Activated CD8-positive, alpha-beta memory T cell treated with anti-CD3 and anti-CD28 coated beads for 24 hours (primary cell): ENCODE data around the gene COL25A1.
"Not testable (repeated sequence)": the region's sequence is repeated elsewhere in the genome, so short reads cannot be mapped to it uniquely, and the experiment has no call there.

ENCODE experiments used
- DNase-seq: peaks from one replicate; pipeline ENCODE4 v3.0.0-alpha.2; 2020

COL25A1 gene

GRCh38 chr4:109043286-109043685 is 259.2 kb downstream of the COL25A1 start:
- DNase-seq = no peak

GRCh38 chr4:109041463-109042360 is 260.7 kb downstream of the COL25A1 start:
- no peak for DNase-seq

GRCh38 chr4:109040441-109040840 is 262.0 kb downstream of the COL25A1 start:
- no peak for DNase-seq

GRCh38 chr4:109037026-109037425 is 265.4 kb downstream of the COL25A1 start:
- DNase-seq = no peak

DNA sequence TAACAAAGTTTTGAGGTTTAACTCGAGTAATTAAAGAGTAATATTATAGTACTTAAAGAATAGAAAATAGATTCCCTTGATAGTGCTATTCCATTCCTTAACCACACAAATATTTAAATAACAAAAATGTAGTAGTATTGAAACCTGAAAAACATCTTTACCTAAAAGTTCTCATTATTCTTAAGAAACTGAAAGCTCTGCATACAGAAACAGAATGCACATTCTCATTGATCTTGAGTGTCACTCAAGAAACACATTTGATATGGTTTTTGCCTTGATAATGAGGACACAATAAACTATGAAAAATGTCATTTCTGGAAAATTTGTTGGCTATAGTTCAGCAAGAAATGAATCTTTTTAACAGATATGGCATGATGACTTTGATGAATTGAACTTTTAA is 268.5 kb downstream of the COL25A1 start:
- no peak for DNase-seq

DNA sequence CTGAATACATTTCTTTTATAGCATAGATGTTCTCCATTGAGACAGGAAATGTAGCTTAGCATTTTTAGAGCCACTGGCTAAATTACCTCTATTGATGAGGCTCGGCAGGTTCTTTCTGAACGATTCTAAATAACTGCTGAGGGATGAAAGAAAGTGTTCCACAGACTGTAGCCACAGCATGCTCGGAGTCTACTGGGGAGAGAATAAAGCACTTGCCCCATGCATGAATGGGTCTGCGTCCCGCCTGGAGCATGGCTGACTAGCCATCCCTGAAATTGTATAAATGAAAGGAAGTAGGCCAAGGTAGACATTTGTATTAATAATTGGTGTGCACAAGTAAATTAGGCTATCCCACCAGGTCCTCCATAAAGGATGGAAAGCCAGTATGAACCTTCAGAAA is 269.8 kb downstream of the COL25A1 start:
- DNase-seq = no peak

GRCh38 chr4:109029987-109030386 is 272.5 kb downstream of the COL25A1 start:
- no peak for DNase-seq

DNA sequence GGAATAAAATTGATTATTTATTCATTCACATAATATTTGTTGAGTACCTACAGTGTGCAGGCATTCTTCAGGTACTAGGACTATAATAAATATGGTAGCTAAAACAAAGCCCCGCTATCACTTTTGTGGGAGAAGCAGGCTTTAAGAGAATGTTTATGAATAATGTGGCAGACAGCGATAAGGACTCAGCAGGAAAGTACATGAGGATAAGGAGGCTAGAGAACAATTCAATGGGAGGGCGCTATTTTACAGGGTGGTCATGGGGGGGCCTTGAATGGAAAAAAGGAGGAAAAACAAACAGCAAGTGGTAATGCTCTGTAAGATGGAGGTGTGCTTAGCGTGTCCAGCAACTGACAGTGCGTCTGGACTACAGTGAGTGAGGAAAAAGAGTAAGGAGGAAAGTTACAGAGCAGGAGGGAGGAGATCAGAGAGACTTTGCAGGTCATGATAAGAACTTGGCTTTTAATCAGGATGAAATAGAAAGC is 275.4 kb downstream of the COL25A1 start:
- no peak for DNase-seq

GRCh38 chr4:109026588-109026987 is 275.9 kb downstream of the COL25A1 start:
- DNase-seq = no peak

DNA sequence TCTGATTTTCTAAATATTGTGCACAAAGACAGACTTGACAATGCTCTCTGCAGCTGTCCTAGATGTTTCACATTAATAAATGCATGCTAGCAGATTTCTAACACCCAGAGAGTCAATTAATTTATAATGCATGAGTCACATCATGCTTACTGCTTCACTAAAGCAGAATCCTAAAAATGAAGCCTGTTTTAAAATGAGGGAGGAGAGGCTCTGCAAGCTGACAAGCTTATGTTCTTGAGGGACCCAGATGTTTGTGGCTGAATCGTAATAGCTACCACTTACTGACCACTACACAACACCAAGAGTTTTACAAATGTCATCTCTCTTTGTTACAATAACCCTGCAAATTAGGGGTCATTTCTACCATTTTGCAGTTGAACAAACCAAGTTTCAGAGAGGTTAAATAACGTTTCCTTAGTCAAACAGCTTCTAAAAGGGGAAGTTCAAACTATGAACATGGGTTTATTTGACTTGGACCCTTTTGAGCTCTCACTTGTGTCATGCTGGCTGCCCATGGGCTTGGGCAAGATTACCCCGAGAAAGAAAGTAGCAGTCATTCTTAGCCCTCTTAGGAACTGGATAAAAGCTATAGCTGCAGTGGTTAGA is 276.9 kb downstream of the COL25A1 start:
- DNase-seq = no peak

DNA sequence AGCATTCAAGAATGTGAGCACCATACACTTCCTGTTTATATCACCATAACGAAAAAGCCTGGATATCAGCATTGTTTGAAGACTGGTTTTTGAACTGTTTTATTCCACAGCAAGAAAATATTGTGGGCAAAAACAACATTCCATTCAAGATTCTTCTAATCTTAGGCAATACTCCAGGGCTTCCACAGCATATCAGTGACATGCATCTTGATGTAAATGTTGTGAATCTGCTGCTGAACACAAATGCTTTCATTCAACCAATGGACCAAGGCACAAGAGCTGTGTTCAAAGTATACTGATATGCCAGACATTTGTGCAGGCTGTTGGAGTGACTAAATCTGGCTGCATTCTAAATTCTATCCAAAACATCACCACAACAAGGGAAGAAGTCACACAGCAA is 279.5 kb downstream of the COL25A1 start:
- no peak for DNase-seq

- not testable (repeated sequence) for DNase-seq
These were observed 280.8 kb downstream of the COL25A1 start for GRCh38 chr4:109021630-109022029.

- DNase-seq = no peak
These were observed 281.6 kb downstream of the COL25A1 start for GRCh38 chr4:109020861-109021260.

DNA sequence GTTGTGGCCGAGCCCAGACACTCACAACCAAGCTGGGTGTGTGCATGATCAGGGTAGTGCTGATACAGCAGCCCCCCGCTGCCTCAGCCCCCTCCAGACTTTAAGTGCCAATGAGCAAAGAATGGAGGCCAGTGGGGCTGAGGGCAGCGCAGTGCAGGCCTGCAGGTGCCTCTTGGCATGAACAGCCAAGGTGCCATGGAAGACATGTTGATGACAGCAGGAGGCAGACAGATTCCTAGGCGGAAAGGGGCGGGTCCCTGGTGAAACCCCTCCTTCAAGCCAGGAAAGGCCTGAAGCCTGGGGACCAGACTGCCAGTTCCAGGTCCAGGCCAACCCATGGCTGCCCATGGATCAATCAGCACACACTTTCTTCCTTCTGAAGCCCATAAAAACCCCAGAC is 286.3 kb downstream of the COL25A1 start:
- DNase-seq = no peak

GRCh38 chr4:109015413-109015810 is 287.0 kb downstream of the COL25A1 start:
- DNase-seq = no peak

DNA sequence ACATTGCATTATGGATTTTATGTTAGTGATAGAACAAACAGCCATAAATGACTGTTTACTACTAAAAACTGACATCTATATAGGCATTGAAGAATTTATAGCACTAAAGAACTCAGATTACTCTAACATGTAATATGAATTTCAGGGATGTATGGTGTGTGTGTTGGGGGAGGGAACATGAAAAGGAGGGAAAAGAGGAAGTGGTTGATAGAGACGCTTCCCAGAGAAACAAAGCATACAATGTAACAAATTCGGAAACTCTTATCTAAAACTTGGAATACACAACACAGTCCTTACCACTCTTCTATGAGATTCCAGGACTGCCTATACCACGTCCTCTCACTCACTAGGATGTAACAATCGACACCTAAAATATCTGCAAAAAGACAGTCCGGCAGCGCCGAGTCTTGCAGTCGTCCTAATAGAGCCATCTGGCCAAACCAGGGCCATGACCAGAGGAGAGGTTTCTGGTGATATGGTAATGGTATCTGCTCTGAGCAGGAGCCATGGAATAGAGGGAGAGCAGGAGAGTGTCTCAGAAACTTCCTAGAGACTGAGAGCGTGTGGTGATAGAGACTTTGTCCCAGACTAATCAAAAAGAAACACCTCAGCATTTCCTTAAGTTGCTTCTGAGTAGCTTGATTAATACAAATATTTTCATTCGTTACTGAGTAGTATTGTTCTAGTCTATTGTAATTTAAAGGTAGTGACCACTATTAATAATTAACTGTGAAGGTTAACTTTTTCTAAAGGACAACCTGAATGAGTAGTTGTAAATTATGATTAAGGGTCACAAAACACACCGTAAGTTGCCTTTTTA is 287.7 kb downstream of the COL25A1 start:
- no peak for DNase-seq

DNA sequence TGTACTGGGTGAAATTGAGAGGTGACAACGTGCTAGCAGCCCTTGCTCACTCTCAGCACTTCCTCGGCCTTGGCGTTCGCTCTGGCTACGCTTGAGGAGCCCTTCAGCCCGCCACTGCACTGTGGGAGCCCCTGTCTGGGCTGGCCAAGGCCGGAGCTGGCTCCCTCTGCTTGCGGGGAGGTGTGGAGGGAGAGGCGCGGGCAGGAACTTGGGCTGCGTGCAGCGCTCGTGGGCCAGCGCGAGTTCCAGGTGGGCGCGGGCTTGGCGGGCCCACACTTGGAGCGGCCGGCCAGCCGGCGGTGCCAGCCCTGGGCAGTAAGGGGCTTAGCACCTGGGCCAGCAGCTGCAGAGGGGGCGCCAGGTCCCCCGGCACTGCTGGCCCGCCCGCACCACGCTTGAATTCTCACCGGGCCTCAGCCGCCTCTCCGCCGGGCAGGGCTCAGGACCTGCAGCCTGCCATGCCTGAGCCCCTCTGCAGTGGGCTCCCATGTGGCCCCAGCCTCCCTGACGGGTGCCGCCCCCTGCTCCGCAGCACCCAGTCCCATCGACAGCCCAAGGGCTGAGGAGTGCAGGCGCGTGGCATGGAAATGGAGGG is 290.1 kb downstream of the COL25A1 start:
- no peak for DNase-seq

GRCh38 chr4:109011241-109012026 is 291.0 kb downstream of the COL25A1 start:
- no peak for DNase-seq

GRCh38 chr4:109010521-109010920 is 291.9 kb downstream of the COL25A1 start:
- no peak for DNase-seq

GRCh38 chr4:109009909-109010308 is 292.5 kb downstream of the COL25A1 start:
- no peak for DNase-seq

DNA sequence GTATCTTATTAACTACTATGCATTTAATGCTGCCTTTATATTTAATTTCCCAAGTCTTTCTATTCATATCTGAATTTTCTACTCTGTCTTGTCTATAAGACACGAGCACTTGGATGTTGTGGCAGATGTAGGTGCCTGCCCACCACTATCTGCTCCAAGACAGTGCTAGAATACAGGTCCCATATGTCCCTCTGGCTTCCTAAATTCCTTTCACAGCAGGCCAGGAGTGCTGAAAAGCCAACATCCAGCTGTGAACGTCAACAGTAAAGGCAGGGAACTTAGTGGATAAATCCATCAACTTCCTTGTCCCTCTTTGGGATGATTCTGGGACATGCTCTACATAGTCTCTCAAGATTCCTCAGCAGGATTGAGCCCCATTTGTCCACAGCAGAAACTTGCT is 294.5 kb downstream of the COL25A1 start:
- DNase-seq = no peak

DNA sequence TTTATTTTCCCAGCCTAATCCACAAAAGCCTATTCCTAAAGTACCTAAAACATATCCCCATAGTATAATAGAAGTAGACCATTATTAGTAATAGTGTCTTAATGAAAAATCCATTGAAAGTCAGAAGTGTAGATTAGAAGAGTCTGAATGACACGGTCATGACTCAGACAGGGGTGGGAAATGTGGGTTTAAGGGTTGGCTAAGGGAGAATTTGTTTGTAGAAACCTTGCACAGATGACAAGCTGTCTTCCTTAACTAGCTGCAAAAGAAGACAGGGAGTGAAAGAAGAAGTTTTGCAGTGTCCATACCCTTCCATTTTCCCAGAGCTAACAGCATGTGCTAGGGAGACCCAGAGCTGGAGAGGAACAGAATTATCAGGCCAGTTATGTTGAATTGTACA is 296.9 kb downstream of the COL25A1 start:
- no peak for DNase-seq
